GM19193 (cell line): ENCODE data around the gene PPM1G.

Experiments used
- POLR2A ChIP-seq: IDR thresholded peaks from 4 replicates; pipeline ENCODE4 v1.6.1; 2011; ENCODE audit not compliant: insufficient read depth, insufficient read length; ENCODE audit errors: extremely low read depth

Gene PPM1G

GRCh38 chr2:27370816-27371620, 38.4 kb downstream of the PPM1G start:
- TF ChIP-seq POLR2A, result peak; percentile 37

DNA sequence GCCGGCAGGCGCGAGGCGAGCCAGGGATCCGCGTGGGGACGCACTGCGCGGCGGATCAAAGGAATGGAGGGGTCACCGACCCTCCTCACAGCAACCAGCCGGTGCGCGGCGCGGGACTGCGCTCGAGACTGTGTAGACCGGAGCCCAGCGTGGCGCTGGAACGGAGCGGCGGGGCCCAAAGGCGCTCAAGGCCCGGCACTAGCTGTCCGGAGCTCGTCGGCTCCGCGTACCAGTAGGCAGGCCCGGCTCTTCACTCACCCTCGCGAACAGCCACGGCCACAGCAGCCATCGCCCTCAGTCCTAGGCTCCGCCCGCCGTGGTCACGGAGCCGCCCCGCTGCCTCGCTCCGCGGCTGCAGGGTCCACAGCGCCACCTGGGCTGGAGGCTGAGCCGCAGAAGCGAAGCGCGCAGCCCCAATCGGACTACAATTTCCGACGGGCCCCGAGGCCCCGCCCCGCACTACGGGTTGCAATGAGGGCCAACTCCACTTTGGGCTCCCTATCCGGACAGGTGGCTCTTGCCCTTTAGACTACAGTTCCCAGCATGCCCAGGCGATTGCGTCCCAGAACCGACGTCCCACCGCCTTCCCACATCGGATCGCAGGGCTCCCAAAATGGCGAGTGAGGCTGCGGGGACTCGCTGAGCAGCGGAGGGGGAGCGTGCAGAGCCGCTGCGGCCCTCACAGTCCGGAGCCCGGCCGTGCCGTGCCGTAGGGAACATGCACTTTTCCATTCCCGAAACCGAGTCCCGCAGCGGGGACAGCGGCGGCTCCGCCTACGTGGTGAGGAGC, 39.2 kb downstream of the PPM1G start, which contains the start of the genes EIF2B4 and SNX17:
EIF2B4 (minus strand) TSS at position 313 of the 790 bp plus-strand sequence; CDS start at position 289, 24 bp downstream.
SNX17 (plus strand) TSS at position 591 of the 790 bp plus-strand sequence; CDS start at position 719, 128 bp downstream.
- peak; percentile 94 for TF ChIP-seq POLR2A

GRCh38 chr2:27369471-27370025, 39.8 kb downstream of the PPM1G start:
- TF ChIP-seq POLR2A, result no peak

GRCh38 chr2:27363933-27364332, 45.5 kb downstream of the PPM1G start:
- TF ChIP-seq POLR2A, result no peak

DNA sequence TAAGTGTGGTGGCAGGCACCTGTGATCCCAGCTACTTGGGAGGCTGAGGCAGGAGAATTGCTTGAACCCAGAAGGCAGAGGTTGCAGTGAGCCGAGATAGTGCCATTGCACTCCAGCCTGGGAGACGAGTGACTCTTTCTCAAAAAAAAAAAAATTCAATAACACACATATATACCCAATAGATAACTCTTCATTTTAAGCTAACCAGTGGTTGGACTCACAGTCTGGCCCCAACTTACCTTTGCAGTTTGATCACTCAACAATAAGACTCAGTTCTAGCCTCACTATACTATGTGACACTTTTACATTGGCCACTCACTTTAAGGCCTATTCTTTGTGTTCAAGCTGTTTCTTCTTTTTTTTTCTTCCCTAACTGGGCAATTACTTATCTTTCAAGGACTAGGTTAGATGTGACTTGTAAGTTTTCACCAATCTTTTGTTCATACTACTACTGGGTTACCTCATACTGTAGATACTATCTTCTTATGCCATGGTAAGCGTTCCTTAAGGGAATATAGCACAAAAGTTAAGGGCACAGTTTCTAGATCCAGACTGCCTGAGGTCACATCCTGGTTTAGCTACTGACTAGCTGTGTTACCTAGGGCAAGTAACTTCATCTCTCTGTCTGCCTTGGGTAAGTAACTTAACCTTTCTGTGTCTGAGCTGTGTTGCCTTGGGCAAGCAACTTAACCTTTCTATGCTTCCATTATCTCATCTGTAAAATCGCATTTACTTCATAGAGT, 46.5 kb downstream of the PPM1G start:
- TF ChIP-seq POLR2A, result no peak

DNA sequence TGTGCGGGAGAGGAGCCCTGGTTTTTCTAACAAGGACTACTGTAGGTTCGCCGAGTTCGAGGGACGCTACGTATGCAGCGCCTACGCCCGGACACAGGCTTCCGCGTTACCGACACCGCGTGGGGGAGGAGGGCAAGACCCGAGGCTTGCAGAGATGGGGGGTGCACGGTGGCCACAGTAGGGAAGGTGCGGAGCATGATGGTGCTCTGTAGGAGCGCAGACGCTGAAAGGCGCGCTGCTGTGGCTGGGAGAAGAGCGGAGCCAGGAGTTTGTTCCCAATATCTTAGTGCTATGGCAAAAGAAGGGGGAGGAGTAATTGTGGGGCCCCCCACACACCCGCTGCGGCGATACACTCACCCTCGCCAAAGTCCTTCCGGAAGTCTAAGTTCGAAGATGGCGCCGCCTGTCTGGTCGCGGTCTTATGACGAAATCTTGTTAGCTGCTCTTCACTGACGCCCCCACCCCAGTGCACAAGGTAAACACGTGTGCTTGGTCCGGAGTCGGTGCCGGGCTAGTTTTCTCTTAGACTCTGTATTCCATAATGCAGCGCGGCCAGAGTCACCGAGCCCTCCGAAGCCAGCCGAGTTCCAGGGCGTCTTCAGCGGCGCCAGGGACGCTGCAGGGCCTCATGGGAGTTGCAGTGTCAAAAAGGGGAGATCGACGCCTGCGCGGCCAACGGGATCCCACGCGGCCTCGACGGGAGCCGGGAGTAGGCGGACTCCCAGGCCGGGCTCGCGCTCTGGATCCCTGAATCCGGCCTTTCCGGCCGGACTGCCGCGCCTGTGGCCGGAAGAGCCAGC, 52.8 kb downstream of the PPM1G start, which contains the start of gene GTF3C2:
GTF3C2 (minus strand) TSS at position 383 of the 800 bp plus-strand sequence. CDS start 13,210 bp downstream, outside the sequence.
- peak; percentile 69 for TF ChIP-seq POLR2A

GRCh38 chr2:27356056-27356381, 53.4 kb downstream of the PPM1G start:
- no peak for TF ChIP-seq POLR2A

DNA sequence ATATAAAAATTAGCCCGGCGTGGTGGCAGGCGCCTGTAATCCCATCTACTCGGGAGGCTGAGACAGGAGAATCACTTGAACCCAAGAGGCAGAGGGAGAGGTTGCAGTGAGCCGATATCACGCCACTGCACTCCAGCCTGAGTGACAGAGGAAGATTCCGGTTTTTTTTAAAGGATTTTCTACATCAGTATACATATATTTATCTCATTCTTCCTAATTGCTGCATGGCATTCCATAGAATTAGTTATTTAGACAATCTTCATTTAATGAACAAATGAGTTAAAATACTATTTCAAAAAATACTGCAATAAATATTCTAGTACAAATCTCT, 54.8 kb downstream of the PPM1G start:
- no peak for TF ChIP-seq POLR2A

- TF ChIP-seq POLR2A, result no peak
Measured at GRCh38 chr2:27353762-27354596, 55.4 kb downstream of the PPM1G start.

DNA sequence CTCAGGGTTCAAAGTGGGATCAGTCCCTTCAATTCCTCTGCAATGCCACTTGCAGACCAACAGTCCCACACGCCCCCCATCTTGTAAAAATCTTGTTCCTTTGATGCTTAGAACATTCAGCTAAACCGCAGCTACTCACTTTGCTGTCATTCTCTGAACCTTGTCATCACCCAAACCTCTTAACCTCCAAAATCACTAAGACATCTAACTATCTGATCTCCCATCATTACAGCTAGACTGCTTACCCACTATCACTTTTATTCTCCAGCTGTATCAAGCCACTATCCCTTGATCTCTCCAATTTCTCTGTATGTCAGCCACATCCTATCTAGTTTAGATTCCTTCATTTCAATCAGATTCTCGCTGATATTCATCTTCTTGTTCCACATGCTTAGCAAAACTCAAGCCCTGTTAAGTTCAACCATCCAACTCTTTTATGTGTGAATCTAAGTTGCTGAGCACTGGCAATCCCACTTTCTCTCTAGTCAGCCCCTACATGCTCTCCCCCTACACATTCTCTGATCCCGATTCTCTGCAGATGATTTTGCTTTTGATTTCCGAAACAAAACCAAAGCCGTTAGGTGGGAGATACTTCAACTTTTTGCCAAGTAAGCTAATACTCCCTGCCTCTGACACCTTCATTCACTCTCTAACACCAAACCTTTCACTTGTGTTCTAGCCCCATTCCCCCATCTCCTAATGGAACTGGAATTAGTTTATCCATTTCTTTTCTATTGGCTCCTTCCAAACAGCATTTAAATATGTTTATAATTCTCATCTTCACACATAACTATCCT, 57.4 kb downstream of the PPM1G start:
- no peak for TF ChIP-seq POLR2A

DNA sequence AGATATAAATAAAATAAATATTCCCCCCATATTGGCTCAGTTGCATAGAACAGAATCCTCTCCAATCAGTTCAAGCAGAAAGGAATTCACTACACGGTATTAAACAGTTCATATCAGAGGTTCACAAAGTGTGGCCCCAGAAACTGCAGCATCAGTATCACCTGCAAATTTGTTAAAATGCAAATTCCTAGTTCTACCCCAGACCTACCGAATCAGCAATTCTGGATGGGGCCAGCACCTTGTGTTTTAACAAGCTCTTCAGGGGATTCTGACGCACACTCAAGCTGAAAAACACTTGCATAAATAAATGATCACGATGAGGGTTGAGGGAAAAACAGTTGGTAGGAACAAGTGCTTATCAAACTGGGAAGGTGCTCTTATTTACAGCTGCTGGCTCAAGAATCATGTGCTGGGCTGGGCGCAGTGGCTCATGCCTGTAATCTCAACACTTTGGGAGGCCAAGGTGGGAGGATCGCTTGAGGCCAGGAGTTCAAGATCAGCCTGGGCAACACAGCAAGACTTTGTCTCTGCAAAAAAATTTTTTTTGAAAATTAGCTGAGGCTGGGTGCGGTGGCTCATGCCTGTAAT, 59.2 kb downstream of the PPM1G start:
- no peak for TF ChIP-seq POLR2A

DNA sequence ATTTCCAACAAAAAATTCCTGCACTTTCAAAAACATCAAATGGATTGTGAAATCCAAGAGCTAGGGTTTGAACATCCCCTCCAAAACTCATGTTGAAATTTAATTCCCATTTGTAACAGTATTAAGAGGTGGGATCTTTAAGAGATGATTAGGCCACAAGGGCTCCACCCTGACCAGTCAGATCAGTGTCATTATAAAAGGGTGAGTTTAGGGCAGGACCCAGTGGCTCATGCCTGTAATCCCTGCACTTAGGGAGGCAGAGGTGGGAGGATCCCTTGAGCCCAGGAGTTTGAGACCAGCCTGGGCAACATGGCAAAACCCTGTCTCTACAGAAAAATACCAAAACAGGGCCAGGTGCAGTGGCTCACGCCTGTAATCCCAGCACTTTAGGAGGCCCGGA, 61.8 kb downstream of the PPM1G start:
- TF ChIP-seq POLR2A, result no peak
